Subcutaneous abdominal adipose tissue (tissue), 5 donors: ENCODE results near the gene ANKRD13D.

Experiments
- H3K27ac ChIP-seq: one replicate; pipeline ENCODE4 v1.7.0; 2013; ENCODE audit warnings: low read depth, mild to moderate bottlenecking, inconsistent platforms, low read length, moderate library complexity
- H3K27me3 ChIP-seq, 5 donors: one replicate each; pipeline ENCODE4 v1.7.0; 2013; ENCODE audit warnings: low read length in 5 of 5, inconsistent platforms in 1 of 5; ENCODE audit not compliant: control insufficient read depth in 5 of 5, insufficient read depth in 4 of 5
- H3K36me3 ChIP-seq, 5 donors: one replicate each; pipeline ENCODE4 v1.7.0; 2013; ENCODE audit warnings: low read length in 5 of 5; ENCODE audit not compliant: control insufficient read depth in 5 of 5, insufficient read depth in 5 of 5
- H3K4me1 ChIP-seq, 5 donors: one replicate each; pipeline ENCODE4 v1.7.0; 2013; ENCODE audit warnings: low read length in 5 of 5, mild to moderate bottlenecking in 3 of 5, moderate library complexity in 1 of 5; ENCODE audit not compliant: control insufficient read depth in 5 of 5, insufficient read depth in 5 of 5
- H3K4me3 ChIP-seq, 5 donors: one replicate each; pipeline ENCODE4 v1.7.0; 2013; ENCODE audit warnings: low read length in 5 of 5, low read depth in 1 of 5
- H3K9ac ChIP-seq, 5 donors: one replicate each; pipeline ENCODE4 v1.7.0; 2013; ENCODE audit warnings: low read length in 5 of 5, mild to moderate bottlenecking in 4 of 5, moderate library complexity in 3 of 5
- H3K9me3 ChIP-seq, 5 donors: one replicate each; pipeline ENCODE4 v1.7.0; 2013; ENCODE audit warnings: low read length in 5 of 5; ENCODE audit not compliant: control insufficient read depth in 5 of 5
- donor health status: healthy.
- donor health status: healthy.
- donor health status: healthy.
- donor health status: healthy.
- donor health status: healthy.

ANKRD13D gene

DNA sequence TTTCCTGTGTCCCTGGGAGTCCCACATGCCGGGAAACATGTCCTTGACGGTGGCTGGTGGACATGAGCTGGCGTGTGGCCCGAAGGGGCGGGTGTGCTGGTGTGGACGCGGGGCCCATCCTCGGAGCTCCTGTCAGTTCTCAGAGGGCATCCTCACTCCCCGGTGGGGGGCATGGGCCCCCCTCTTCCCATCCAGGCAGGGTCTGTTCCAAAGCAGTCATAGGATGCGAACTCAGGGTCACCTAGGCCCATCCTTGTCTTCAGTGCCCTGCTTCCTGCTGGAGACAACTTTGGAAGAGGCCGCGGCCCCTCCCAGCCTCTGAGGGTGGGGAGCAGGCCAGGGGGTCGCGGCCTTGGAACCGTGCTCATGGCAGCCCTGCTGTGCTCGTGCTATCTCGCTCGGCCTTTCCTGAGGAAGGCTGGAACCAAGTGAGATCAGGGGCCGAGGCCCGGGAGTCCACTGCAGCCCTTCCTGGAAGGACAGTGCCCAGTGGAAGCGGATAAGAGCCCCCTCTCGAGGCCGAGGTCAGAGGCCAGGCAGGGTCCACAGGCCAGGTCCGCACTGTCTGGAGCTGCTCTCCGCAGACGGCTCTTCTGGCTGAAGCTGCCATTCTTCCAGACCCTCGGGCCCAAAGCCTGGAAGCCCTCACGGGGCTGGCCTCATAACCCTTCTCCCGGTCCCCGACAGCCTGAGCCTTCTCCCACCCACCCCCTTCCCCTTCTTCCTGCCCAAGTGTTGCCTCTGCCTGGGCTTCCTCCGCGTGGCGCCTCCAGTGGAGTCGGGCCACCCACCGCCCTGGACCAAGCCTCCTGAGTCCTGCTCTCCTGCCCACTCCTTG lies 14.1 kb upstream of the ANKRD13D start:
- Histone ChIP-seq H3K9ac (peak overlapping the region in 3 of 5 donors; percentile 42 to 66 (median 64)), H3K4me1 (peaks cover 29 to 100% (median 99%) of the 10 kb centered on the region in 5 donors), H3K36me3 (peaks cover 0 to 16% (median 12%) of the 10 kb centered on the region in 5 donors), H3K27me3 (no peaks in the 10 kb centered on the region), H3K27ac (peak overlapping the region; percentile 81), H3K4me3 (peak overlapping the region in 2 of 5 donors; percentile 0 to 25), H3K9me3 (no peaks in the 10 kb centered on the region)

DNA sequence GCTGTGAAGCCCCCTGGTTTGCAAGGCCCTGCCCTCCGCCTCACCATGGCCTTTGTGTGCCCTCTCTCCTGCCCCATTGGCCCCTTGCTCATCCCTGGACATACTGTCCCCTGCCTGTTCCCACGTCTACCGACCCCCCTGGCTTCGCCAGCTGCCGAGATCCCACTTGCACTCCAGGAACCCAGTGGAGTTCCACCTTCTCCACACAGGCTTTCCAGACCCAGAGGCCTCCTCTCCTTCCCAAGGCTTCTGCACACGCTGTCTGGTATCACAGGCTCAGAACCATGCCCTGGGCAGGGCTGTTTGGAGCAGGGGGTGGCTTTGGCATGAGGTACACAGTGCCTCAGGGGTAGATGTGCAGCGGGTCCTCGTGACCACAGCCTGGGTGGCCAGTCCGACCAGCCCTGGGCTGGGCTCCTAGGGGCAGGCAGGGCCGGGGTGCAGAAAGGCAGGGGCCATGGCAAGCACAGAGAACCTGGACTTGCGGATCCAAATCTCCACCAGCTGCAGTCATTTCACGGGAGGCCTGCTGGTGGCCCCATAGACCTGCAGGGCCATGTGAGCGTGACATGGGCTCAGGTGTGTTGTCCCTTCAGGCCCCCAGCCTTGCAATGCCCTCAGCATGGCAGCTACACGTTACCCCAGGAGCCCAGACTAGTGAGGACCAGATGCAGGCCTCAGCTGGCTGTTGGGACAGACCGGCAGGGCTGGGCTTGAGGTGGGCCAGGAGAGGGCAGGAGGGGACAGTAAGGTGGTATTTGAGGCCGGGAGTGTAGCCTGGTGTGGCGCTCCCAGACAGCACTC lies 13.3 kb upstream of the ANKRD13D start:
- Histone ChIP-seq H3K27me3 (no peaks in the 10 kb centered on the region), H3K9me3 (no peaks in the 10 kb centered on the region), H3K36me3 (peaks cover 0 to 24% (median 20%) of the 10 kb centered on the region in 5 donors), H3K4me1 (peaks cover 30 to 100% (median 99%) of the 10 kb centered on the region in 5 donors), H3K4me3 (peak overlapping the region in 1 of 5 donors; percentile 25), H3K9ac (peak overlapping the region in 2 of 5 donors; percentile 11 to 63), H3K27ac (peak overlapping the region; percentile 81)

DNA sequence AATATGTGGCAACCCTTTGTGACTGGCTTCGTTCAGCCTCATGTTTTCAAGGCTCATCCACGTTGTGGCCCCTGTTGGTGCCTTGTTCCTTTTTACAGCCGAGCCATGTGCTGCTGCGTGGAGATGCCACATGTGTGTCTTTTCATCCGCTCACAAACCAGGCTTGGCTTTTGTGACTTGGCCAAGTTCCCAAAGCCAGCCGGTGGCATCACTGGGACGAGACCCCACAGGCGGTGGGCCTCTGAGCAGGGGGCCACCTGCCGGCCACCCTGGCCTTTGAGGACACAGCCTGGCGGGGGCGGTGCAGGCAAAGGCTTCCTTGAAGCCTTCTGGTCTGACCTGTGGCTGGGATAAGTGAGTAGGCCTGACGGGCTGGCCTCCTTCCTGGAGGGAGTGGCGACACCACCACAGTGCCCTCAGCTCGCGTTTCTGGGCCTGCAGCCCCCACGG lies 12.3 kb upstream of the ANKRD13D start:
- peak overlapping the region in 4 of 5 donors; percentile 34 to 82 (median 53) for H3K9ac ChIP-seq
- H3K36me3 ChIP-seq: peaks cover 0 to 34% (median 30%) of the 10 kb centered on the region in 5 donors
- H3K27ac ChIP-seq: peak overlapping the region; percentile 81
- H3K27me3 ChIP-seq: no peaks in the 10 kb centered on the region
- peak overlapping the region in 4 of 5 donors; percentile 32 to 55 (median 48) for H3K4me3 ChIP-seq
- peaks cover 26 to 100% (median 91%) of the 10 kb centered on the region in 5 donors for H3K4me1 ChIP-seq
- H3K9me3 ChIP-seq: no peaks in the 10 kb centered on the region

DNA sequence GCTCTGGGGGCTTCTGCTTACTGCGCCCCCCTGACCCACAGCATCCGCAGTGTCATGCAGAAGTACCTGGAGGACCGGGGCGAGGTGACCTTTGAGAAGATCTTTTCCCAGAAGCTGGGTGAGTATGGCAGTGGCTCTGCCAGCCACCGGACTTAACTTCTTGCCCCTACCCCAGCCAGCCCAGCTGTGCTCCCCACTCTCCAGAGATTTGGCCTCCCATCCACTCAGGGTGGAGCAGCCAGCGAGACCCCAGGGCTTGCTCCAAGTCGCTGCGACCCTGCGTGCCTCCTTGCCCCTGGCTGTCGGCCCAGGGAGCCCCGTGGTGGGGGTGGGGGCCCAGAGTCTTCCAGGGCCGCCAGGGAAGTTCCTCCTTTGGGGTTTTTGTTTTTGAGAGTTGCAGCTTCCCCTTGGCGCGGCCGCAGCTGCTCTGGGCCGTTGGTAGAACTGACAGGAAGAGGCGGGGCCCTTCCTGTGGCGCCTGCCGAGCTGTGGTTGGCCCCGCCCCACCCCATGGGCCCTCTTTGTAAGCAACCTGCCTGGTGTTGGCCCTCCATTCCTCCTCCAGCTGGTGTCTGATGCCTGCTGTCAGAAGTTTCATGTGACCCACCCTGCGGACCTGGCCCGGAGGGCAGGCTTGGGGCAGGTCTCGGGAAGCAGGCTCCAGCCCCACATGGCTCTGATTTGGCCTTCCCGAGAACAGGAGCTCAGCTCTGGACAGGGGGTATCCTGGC lies 11.7 kb upstream of the ANKRD13D start:
- Histone ChIP-seq H3K9ac (peak overlapping the region in 4 of 5 donors; percentile 34 to 82 (median 53)), H3K27ac (peak overlapping the region; percentile 81), H3K9me3 (no peaks in the 10 kb centered on the region), H3K27me3 (no peaks in the 10 kb centered on the region), H3K36me3 (peaks cover 0 to 40% (median 36%) of the 10 kb centered on the region in 5 donors), H3K4me3 (peak overlapping the region in 4 of 5 donors; percentile 32 to 55 (median 48)), H3K4me1 (peaks cover 21 to 100% (median 86%) of the 10 kb centered on the region in 5 donors)

DNA sequence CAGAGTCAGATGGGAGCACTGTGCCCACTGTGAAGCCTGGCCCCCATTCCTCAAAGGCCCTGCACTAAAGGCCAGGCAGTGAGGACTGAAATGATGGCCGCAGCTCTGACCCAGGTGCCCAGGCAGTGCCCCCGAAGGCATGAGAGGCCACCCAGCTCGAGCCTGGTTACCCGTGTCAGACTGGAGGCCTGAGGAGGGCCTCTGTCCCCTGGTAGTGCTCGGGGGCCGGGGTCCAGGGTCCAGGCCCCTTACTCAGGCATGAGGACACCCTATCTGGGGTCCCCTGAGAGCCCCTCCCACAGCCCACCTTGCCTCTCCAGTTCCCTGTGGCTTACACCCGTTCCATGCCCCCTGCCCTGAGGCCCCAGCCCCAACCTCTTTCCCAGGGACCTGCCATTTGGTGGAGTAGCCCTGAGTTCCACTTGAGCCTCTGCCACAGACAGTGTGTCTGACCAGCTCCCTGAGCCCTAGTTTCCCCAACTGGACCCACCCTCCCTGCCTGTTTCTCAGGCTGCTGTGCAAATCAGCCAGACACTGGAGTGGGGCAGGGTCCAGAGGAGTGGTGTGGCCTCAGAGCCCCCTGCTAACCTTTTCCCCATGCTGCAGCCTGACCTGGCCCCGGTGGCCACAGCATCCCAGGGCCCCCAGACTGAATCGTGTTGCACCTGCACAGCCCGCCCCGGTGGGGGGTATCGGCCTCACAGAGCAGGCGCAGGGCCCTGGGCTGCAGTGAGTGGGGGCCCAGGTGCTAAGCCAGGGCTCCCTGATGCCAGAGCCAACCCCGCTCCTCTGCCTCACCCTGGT lies 10.8 kb upstream of the ANKRD13D start:
- no peaks in the 10 kb centered on the region for H3K9me3 ChIP-seq
- peak overlapping the region in 4 of 5 donors; percentile 6 to 55 (median 32) for H3K4me3 ChIP-seq
- H3K36me3 ChIP-seq: peaks cover 0 to 47% (median 45%) of the 10 kb centered on the region in 5 donors
- peak overlapping the region; percentile 81 for H3K27ac ChIP-seq
- H3K27me3 ChIP-seq: no peaks in the 10 kb centered on the region
- H3K9ac ChIP-seq: peak overlapping the region; percentile 34 to 64 (median 48)
- peaks cover 12 to 100% (median 85%) of the 10 kb centered on the region in 5 donors for H3K4me1 ChIP-seq

DNA sequence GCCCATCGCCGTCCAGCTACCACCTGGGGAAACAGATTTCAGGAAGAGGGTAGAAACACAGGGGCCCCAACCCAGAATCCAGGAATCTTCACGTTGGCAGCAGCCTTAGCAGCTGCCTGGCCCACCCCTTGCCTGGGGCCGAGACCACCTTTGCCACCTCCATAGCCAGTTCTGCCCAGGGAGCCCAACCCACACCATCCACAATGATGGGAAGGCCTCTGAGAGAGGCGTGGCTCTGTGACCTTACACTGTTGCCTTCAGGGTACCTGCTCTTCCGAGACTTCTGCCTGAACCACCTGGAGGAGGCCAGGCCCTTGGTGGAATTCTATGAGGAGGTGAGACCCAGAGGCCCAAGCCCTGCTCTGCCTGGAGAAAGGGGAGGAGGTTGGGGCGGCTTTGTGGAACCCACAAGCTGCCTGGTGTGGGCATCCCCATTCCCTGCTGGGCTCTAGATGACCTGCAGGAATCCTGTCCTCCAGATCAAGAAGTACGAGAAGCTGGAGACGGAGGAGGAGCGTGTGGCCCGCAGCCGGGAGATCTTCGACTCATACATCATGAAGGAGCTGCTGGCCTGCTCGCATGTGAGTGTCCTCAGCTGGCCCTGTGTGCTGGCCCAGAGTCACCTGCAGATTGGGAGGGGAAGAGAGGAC lies 10.0 kb upstream of the ANKRD13D start:
- Histone ChIP-seq H3K9ac (peak overlapping the region in 2 of 5 donors; percentile 35 to 47), H3K27me3 (no peaks in the 10 kb centered on the region), H3K4me1 (peaks cover 12 to 100% (median 82%) of the 10 kb centered on the region in 5 donors), H3K27ac (no peak overlapping the region), H3K9me3 (no peaks in the 10 kb centered on the region), H3K36me3 (peaks cover 0 to 55% (median 53%) of the 10 kb centered on the region in 5 donors), H3K4me3 (no peak overlapping the region)

DNA sequence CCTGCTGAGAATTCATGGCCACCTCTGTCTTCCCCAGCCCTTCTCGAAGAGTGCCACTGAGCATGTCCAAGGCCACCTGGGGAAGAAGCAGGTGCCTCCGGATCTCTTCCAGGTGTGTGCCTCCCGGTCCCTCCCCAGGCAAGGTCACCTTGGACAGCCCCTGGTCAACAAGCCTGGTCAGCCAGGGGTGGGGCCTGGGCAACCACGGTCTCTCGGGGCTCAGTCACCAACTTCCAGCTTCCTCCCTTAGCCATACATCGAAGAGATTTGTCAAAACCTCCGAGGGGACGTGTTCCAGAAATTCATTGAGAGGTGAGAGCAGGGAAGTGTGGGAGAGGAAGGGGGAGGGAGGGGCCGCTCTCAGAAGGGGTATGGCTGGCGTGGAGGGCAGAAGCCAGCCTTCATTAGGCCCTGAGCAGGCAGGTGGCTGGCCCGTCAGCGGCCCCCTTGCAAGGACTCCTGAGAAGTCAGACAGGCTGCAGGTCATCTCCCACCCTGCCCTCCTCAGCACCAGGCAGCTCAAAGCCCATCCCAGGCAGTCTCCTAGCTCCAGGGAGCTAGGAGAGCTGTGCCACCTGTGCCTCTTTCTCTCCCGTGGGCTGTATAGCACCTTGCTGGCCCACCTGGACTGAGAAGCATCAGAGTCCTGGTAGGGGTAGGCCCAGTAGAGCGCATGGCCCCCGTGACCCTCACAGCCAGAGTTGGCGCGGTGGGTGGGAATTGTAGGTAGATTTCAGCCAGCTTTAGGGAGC lies 9.3 kb upstream of the ANKRD13D start:
- peak overlapping the region in 1 of 5 donors; percentile 35 for H3K9ac ChIP-seq
- H3K36me3 ChIP-seq: peaks cover 0 to 61% (median 58%) of the 10 kb centered on the region in 5 donors
- no peak overlapping the region for H3K4me3 ChIP-seq
- H3K4me1 ChIP-seq: peaks cover 12 to 97% (median 77%) of the 10 kb centered on the region in 5 donors
- H3K27me3 ChIP-seq: no peaks in the 10 kb centered on the region
- peak overlapping the region; percentile 16 for H3K27ac ChIP-seq
- H3K9me3 ChIP-seq: no peaks in the 10 kb centered on the region

DNA sequence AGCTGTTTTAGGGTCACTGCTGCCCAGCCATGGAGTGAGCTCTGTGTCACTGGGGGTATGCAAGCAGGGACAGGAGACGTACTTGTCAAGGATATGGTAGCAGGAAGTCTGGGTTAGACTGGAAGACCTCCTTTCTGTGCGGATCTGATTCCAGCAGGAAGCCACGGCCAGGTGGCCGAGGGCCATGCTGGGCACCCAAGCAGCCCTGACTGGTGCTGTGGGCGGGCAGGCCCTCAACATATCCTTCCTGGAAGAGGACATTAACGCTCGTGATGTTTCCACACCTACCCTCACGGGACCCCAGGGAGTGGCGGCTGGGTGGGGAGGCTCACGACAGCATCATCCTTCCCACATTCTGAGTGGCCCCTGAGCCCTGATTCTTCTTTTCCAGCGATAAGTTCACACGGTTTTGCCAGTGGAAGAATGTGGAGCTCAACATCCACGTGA lies 8.7 kb upstream of the ANKRD13D start:
- peaks cover 0 to 66% (median 64%) of the 10 kb centered on the region in 5 donors for H3K36me3 ChIP-seq
- H3K4me3 ChIP-seq: no peak overlapping the region
- peaks cover 12 to 97% (median 71%) of the 10 kb centered on the region in 5 donors for H3K4me1 ChIP-seq
- no peaks in the 10 kb centered on the region for H3K9me3 ChIP-seq
- peak overlapping the region in 1 of 5 donors; percentile 19 for H3K9ac ChIP-seq
- H3K27ac ChIP-seq: peak overlapping the region; percentile 16
- no peaks in the 10 kb centered on the region for H3K27me3 ChIP-seq
